Lower leg skin (tissue), 4 donors: ENCODE measurements around the gene SSH2. TPM values are rescaled to one million over a fixed set of nuclear protein-coding genes. Genes with fewer than 3 reads are reported as not detected.
"Not testable (repeated sequence)": the region's sequence is repeated elsewhere in the genome, so short reads cannot be mapped to it uniquely, and the experiment has no call there.

Experiments used
- DNase-seq, 2 donors: peaks; one replicate each; pipeline ENCODE4 v3.0.0-alpha.2; 2019; ENCODE audit warnings: low spot score in 2 of 2
- H3K4me3 ChIP-seq: fragments of 200-600 bp; sonication (generic); 2 replicates; pipeline ENCODE4 v1.5.1; 2017; ENCODE audit warnings: mild to moderate bottlenecking, low read depth; ENCODE audit not compliant: poor library complexity, severe bottlenecking
- CTCF ChIP-seq, 3 donors: fragments of 450-650 bp; IDR thresholded peaks; one replicate each; pipeline ENCODE4 v1.5.1; 2016; ENCODE audit warnings: antibody characterized with exemption in 3 of 3, mild to moderate bottlenecking in 3 of 3, moderate library complexity in 2 of 3
- POLR2A ChIP-seq, 2 donors: fragments of 450-650 bp; IDR thresholded peaks; one replicate each; pipeline ENCODE4 v1.6.1; 2016 to 2017; ENCODE audit warnings: antibody characterized with exemption in 2 of 2, mild to moderate bottlenecking in 1 of 2, moderate library complexity in 1 of 2
- WGBS, 2 donors: methylation state at CpG; one replicate each; pipeline ENCODE4 v1.1.5; 2018; 5-methylcytosine and 5-hydroxymethylcytosine counted together
- intact Hi-C: fragments of 100-400 bp; cut with DNase I; formaldehyde crosslinking; loops from one replicate; pipeline ENCODE4 v1.15.0; 2023; ENCODE audit warnings: low total_unique reads
- total RNA-seq, 4 donors: library from RNA; depleted of rRNA; stranded (reverse); fragments of >200 nt; gene quantifications; one replicate each; pipeline ENCODE4 v1.1.0, GENCODE V29; 2016

SSH2 gene
- total RNA-seq, 4 donors from 2014 or later: 10.0 to 20.3 (median 15.3) TPM

GRCh38 chr17:29732613-29733012 lies 197.4 kb downstream of the SSH2 start:
- TF ChIP-seq POLR2A (IDR thresholded peaks at IDR 0.05) (no peak), CTCF (IDR thresholded peaks at IDR 0.05) (no peak)
- no peak for DNase-seq
- 67 to 81% methylated on average over 5 of the region's 5 CpGs for WGBS, 2 donors
- intact Hi-C loops: no loop called here
- H3K4me3 ChIP-seq: no peak overlapping the region

- no peak for DNase-seq
- TF ChIP-seq CTCF (IDR thresholded peaks at IDR 0.05): no peak
- TF ChIP-seq POLR2A (IDR thresholded peaks at IDR 0.05): no peak
- intact Hi-C loops: no loop called here
- H3K4me3 ChIP-seq: no peak overlapping the region
- 79 to 81% methylated on average over 1 of the region's 1 CpG for WGBS, 2 donors
Observed at GRCh38 chr17:29732209-29732608, 197.8 kb downstream of the SSH2 start.

GRCh38 chr17:29731589-29731929 lies 198.5 kb downstream of the SSH2 start:
- H3K4me3 ChIP-seq: no peak overlapping the region
- 97% methylated on average over 4 of the region's 4 CpGs for WGBS, 2 donors
- intact Hi-C loops: no loop called here
- TF ChIP-seq CTCF (IDR thresholded peaks at IDR 0.05): no peak
- TF ChIP-seq POLR2A (IDR thresholded peaks at IDR 0.05): no peak
- no peak for DNase-seq

GRCh38 chr17:29728490-29728889 lies 201.5 kb downstream of the SSH2 start:
- no peak for DNase-seq
- WGBS, 2 donors: 94% methylated on average over 3 of the region's 3 CpGs
- no peak overlapping the region for H3K4me3 ChIP-seq
- intact Hi-C loops: no loop called here
- TF ChIP-seq POLR2A (IDR thresholded peaks at IDR 0.05): no peak
- TF ChIP-seq CTCF (IDR thresholded peaks at IDR 0.05): no peak

GRCh38 chr17:29726715-29727252 lies 203.2 kb downstream of the SSH2 start:
- no peak for DNase-seq
- no peak overlapping the region for H3K4me3 ChIP-seq
- TF ChIP-seq CTCF (IDR thresholded peaks at IDR 0.05) (no peak), POLR2A (IDR thresholded peaks at IDR 0.05) (no peak)
- WGBS, 2 donors: 66 to 72% methylated on average over 2 of the region's 2 CpGs
- intact Hi-C loops: no loop called here

- H3K4me3 ChIP-seq, intact Hi-C loops, DNase-seq: not testable (repeated sequence)
- 100% methylated on average over 1 of the region's 1 CpG for WGBS, 2 donors
Observed at GRCh38 chr17:29725408-29725807, 204.6 kb downstream of the SSH2 start.
